ENCODE measurements around the gene ZSCAN23.
"Not testable (repeated sequence)": the region's sequence is repeated elsewhere in the genome, so short reads cannot be mapped to it uniquely, and the experiment has no call there.

Gene ZSCAN23

DNA sequence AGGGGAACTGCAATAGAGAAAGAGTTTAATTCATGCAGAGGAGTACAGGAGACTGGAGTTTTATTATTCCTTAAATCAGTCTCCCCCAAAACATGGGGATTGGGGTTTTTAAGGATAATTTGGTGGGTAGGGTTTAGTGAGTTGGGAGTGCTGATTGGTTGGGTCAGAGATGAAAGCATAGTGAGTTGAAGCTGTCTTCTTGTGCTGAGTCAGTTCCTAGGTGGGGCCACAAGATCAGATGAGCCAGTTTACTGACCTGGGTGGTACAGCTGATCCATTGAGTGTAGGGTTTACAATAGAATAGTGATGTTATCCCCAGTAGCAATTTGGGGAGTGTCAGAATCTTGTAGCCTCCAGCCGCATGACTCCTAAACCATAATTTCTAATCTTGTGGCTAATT, 43.2 kb upstream of the ZSCAN23 start:
- DNase-seq (ENCODE audit: low read depth), result no peak
- TF ChIP-seq, protein P1, sequence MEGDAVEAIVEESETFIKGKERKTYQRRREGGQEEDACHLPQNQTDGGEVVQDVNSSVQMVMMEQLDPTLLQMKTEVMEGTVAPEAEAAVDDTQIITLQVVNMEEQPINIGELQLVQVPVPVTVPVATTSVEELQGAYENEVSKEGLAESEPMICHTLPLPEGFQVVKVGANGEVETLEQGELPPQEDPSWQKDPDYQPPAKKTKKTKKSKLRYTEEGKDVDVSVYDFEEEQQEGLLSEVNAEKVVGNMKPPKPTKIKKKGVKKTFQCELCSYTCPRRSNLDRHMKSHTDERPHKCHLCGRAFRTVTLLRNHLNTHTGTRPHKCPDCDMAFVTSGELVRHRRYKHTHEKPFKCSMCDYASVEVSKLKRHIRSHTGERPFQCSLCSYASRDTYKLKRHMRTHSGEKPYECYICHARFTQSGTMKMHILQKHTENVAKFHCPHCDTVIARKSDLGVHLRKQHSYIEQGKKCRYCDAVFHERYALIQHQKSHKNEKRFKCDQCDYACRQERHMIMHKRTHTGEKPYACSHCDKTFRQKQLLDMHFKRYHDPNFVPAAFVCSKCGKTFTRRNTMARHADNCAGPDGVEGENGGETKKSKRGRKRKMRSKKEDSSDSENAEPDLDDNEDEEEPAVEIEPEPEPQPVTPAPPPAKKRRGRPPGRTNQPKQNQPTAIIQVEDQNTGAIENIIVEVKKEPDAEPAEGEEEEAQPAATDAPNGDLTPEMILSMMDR (IDR thresholded peaks at IDR 0.05; ENCODE audit: low read length, missing control alignments), result no peak

DNA sequence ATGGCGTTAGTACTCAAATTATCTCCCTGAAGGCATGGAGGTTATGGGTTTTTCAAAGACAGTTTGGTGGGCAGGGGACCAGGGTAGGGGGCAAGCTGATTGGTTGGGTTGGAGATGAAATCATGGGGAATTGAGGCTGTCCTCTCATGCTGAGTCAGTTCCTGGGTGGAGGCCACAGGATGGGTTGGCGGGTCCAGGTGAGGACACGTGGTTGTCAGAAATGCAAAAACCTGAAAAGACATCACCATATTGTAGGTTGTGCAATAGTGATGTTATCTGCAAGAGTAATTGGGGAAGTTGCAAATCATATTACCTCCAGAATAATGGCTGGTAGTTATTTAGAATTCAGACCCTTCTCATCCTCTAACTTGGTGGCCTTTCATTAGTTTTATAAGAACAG, 42.2 kb upstream of the ZSCAN23 start:
- no peak for DNase-seq (ENCODE audit: low read depth)
- H3K4me3 ChIP-seq (replicated peaks; ENCODE audit: low read depth, low read length), result no peak overlapping the region
- TF ChIP-seq, protein P1 (IDR thresholded peaks at IDR 0.05; ENCODE audit: low read length, missing control alignments), result no peak

More for the DNA sequence above, 43.2 kb upstream of the ZSCAN23 start:
- H3K4me3 ChIP-seq (replicated peaks; ENCODE audit: low read depth, low read length), result no peak overlapping the region

DNA sequence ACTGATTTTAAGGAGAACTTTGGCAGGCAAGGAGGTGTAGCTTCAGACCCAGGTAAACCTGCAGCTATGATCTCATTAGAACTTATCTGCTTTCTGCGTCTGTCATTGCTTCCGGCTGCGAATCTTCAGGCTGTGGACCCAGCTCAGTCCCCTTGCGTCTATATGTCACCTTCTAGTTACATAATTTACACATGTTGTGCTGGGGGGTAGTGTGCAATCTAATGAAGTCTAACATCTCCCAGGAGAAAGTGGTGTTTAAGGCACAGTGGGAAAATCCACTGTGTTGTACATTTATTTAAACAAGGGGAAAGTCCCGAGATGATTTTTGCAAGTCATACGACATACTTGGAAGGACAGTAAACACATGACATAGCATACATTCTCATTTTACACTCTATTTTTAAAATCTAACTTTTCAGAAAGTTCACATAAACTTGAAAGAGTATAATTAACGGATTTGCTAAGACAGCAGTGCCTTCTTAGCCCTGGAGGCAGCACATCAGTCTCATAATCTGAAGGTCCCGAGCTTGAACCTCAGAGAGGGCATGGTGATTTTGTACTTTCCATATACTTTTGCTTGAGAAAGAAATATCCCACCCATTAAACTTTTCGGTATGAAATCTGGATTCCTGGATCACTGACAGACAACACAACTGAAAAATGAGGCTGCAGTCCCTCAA, 37.1 kb upstream of the ZSCAN23 start:
- no peak for DNase-seq (ENCODE audit: low read depth)
- H3K4me3 ChIP-seq (replicated peaks; ENCODE audit: low read depth, low read length), result no peak overlapping the region
- TF ChIP-seq, protein P1 (IDR thresholded peaks at IDR 0.05; ENCODE audit: low read length, missing control alignments), result no peak

DNA sequence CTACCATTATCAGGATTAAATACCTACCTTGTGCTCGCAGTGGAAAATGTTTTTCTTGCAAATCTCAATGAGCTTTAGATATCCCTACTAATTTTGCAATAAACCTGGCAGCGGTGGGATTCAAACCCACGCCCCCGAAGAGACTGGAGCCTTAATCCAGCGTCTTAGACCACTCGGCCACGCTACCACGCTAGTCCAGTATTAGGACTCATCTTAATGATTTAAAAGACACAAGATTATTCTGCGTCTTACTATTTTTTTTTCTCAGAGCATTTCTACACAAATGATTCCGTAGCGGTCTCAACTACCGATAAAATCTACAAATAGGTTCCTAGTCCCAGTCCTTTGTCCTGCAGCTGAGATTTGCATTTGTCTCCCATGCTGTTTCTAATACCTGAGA, 35.2 kb upstream of the ZSCAN23 start:
- no peak for DNase-seq (ENCODE audit: low read depth)
- H3K4me3 ChIP-seq (replicated peaks; ENCODE audit: low read depth, low read length), result no peak overlapping the region
- TF ChIP-seq, protein P1 (IDR thresholded peaks at IDR 0.05; ENCODE audit: low read length, missing control alignments), result no peak

DNA sequence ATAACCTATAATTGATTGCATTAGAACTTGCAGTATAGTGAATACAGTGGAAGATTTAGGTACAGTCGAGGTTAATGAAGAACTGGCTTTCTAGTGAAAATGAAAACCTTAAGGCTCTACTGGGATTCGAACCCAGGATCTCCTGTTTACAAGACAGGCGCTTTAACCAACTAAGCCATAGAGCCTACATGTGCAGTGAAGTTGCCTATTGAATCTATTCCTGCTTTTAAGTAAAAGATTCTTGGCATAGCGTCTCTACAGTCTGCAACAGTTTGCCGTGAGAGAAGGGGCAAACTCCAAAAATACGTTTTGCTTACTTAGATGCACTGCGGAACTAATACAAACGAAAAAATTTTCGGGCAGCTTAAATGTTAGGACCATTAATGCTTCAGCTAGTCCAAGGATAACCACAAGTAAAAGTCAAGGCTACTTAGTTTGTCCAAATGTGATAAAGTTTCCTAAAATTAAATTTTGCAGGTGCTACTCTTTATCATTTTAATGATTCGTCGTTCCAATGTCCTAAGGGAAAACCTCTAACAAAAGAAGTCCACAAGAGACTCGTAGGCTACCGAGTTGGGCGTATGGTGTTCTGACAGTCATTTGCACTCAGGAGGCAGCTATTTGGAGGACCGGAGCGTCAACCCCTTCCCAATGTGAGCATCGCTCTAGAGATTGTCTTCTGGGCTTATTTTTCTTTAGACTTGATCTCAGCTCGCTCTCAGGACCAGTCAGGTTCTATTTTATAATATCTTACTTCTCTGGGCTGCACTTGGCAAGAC, 31.3 kb upstream of the ZSCAN23 start:
- TF ChIP-seq, protein P1 (IDR thresholded peaks at IDR 0.05; ENCODE audit: low read length, missing control alignments), result no peak
- peak; percentile 86 for DNase-seq (ENCODE audit: low read depth)
- peak overlapping the region; percentile 55 for H3K4me3 ChIP-seq (replicated peaks; ENCODE audit: low read depth, low read length)

DNA sequence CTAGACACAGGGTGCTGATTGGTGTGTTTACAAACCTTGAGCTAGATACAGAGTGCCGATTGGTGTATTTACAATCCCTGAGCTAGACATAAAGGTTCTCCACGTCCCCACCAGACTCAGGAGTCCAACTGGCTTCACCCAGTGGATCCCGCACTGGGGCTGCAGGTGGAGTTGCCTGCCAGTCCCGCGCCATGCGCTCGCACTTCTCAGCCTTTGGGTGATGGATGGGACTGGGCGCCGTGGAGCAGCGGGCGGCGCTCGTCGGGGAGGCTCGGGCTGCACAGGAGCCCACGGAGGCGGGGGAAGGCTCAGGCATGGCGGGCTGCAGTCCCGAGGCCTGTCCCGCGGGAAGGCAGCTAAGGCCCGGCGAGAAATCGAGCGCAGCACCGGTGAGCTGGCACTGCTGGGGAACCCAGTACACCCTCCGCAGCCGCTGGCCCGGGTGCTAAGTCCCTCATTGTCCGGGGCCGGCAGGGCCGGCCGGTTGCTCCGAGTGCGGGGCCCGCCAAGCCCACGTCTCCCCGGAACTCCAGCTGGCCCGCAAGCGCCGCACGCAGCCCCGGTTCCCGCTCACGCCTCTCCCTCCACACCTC, 26.0 kb upstream of the ZSCAN23 start:
- H3K4me3 ChIP-seq (replicated peaks; ENCODE audit: low read depth, low read length); DNase-seq (ENCODE audit: low read depth): not testable (repeated sequence)

DNA sequence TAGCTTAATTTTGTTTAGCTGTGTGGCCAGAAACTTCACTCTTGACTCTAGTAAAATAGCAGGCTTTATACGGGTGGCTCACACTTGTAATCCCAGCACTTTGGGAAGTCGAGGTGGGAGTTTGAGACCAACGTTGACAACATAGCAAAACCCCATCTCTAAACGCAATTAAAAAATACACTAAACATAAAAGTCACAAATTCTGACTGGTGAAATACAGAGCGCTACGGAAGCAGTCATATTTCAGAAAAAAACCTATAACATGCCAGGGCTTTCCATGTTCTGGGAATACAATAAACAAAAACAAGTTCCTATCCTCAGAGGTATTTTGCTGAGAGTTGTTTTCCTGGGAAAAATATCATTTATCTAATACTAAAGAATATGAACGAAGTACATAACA, 24.8 kb upstream of the ZSCAN23 start:
- no peak overlapping the region for H3K4me3 ChIP-seq (replicated peaks; ENCODE audit: low read depth, low read length)
- TF ChIP-seq, protein P1 (IDR thresholded peaks at IDR 0.05; ENCODE audit: low read length, missing control alignments), result no peak
- DNase-seq (ENCODE audit: low read depth), result no peak
